NB4 (cell line): Measurements from ENCODE around the gene TGFBR3.

Experiments used
- DNase-seq: peaks from one replicate; pipeline ENCODE4 v3.0.0; 2010; ENCODE audit warnings: low read depth
- H3K4me3 ChIP-seq: one replicate; pipeline ENCODE4 v1.5.1; 2011; ENCODE audit warnings: mild to moderate bottlenecking, low read depth, low read length, moderate library complexity
- CTCF ChIP-seq: IDR thresholded peaks from one replicate; pipeline ENCODE4 v1.5.1; 2012; ENCODE audit warnings: low read depth, low read length
- MAX ChIP-seq: IDR thresholded peaks from 2 replicates; pipeline ENCODE4 v1.6.1; 2011; ENCODE audit warnings: low read depth, low read length
- MYC ChIP-seq: IDR thresholded peaks from 2 replicates; pipeline ENCODE4 v1.6.1; 2011; ENCODE audit warnings: low read depth, low read length
- POLR2A ChIP-seq: IDR thresholded peaks from 2 replicates; pipeline ENCODE4 v1.6.1; 2011; ENCODE audit warnings: mild to moderate bottlenecking; ENCODE audit not compliant: insufficient read length; ENCODE audit errors: extremely low read depth

TGFBR3 gene

GRCh38 chr1:91791691-91792488, 94.1 kb downstream of the TGFBR3 start:
- TF ChIP-seq MYC (no peak), POLR2A (no peak), CTCF (no peak), MAX (no peak)
- DNase-seq, result no peak
- H3K4me3 ChIP-seq, result no peak overlapping the region

- no peak overlapping the region for H3K4me3 ChIP-seq
- DNase-seq, result no peak
- TF ChIP-seq MYC (no peak), POLR2A (no peak), MAX (no peak), CTCF (no peak)
These were observed 94.8 kb downstream of the TGFBR3 start for GRCh38 chr1:91791103-91791502.

GRCh38 chr1:91790392-91790791, 95.6 kb downstream of the TGFBR3 start:
- no peak for DNase-seq
- no peak overlapping the region for H3K4me3 ChIP-seq
- TF ChIP-seq MYC (no peak), POLR2A (no peak), MAX (no peak), CTCF (no peak)

GRCh38 chr1:91789273-91789997, 96.5 kb downstream of the TGFBR3 start:
- DNase-seq, result no peak
- TF ChIP-seq MAX, result no peak
- no peak for TF ChIP-seq MYC
- TF ChIP-seq CTCF, result no peak
- TF ChIP-seq POLR2A, result no peak

GRCh38 chr1:91787919-91788318, 98.0 kb downstream of the TGFBR3 start:
- DNase-seq, result no peak
- TF ChIP-seq POLR2A (no peak), CTCF (no peak), MYC (no peak), MAX (no peak)
- no peak overlapping the region for H3K4me3 ChIP-seq

More at GRCh38 chr1:91789273-91789997, 96.5 kb downstream of the TGFBR3 start:
- no peak overlapping the region for H3K4me3 ChIP-seq
